Mesenchymal stem cell (in vitro differentiated cells and primary cell): ENCODE data around the gene CNN3.

Experiments
- DNase-seq: peaks from one replicate; pipeline ENCODE4 v3.0.0-alpha.2; 2013
- H2AFZ ChIP-seq: one replicate; pipeline ENCODE4 v1.6.1; 2013; ENCODE audit warnings: low read depth, mild to moderate bottlenecking, control low read depth, inconsistent platforms, low read length, moderate library complexity
- H2AK5ac ChIP-seq: 2 replicates; pipeline ENCODE4 v1.6.1; 2013; ENCODE audit warnings: low read length, moderate library complexity, mild to moderate bottlenecking, inconsistent platforms; ENCODE audit not compliant: severe bottlenecking
- H2BK120ac ChIP-seq: one replicate; pipeline ENCODE4 v1.6.1; 2013; ENCODE audit warnings: low read depth, mild to moderate bottlenecking, inconsistent platforms, low read length, moderate library complexity
- H2BK12ac ChIP-seq, 2 experiments: one replicate each; pipeline ENCODE4 v1.6.1; 2013; ENCODE audit warnings: inconsistent platforms in 2 of 2, low read length in 2 of 2, mild to moderate bottlenecking in 2 of 2, moderate library complexity in 2 of 2, control low read depth in 1 of 2
- H2BK15ac ChIP-seq: one replicate; pipeline ENCODE4 v1.6.1; 2013; ENCODE audit warnings: mild to moderate bottlenecking, low read depth, inconsistent platforms; ENCODE audit not compliant: poor library complexity, severe bottlenecking
- H2BK5ac ChIP-seq: 2 replicates; pipeline ENCODE4 v1.6.1; 2013; ENCODE audit warnings: low read depth, mild to moderate bottlenecking, low read length, control low read depth, inconsistent platforms; ENCODE audit not compliant: poor library complexity, severe bottlenecking
- H3K14ac ChIP-seq, 2 experiments: one replicate each; pipeline ENCODE4 v1.6.1; 2013; ENCODE audit warnings: inconsistent platforms in 2 of 2, low read length in 2 of 2, control low read depth in 1 of 2, mild to moderate bottlenecking in 1 of 2, moderate library complexity in 1 of 2
- H3K18ac ChIP-seq, 2 experiments: one replicate each; pipeline ENCODE4 v1.6.1; 2013; ENCODE audit warnings: inconsistent platforms in 2 of 2, low read length in 2 of 2, control low read depth in 1 of 2, low read depth in 1 of 2, mild to moderate bottlenecking in 1 of 2
- H3K23ac ChIP-seq, 2 experiments: one replicate each; pipeline ENCODE4 v1.6.1; 2013; ENCODE audit warnings: inconsistent platforms in 2 of 2, low read length in 2 of 2, mild to moderate bottlenecking in 2 of 2, moderate library complexity in 2 of 2, control low read depth in 1 of 2
- H3K27ac ChIP-seq: 2 replicates; pipeline ENCODE4 v1.5.1; 2013; ENCODE audit warnings: mild to moderate bottlenecking, moderate library complexity, low read length, control low read depth, inconsistent platforms; ENCODE audit not compliant: poor library complexity, severe bottlenecking
- H3K27me3 ChIP-seq, 2 experiments: 2 replicates each; pipeline versions ENCODE4 v1.6.1 to v1.7.0; 2013; ENCODE audit warnings: low read length in 2 of 2, mild to moderate bottlenecking in 2 of 2, moderate library complexity in 2 of 2, control low read depth in 1 of 2, inconsistent platforms in 1 of 2; ENCODE audit not compliant: control insufficient read depth in 1 of 2, insufficient read depth in 1 of 2
- H3K36me3 ChIP-seq, 2 experiments: 2 replicates each; pipeline versions ENCODE4 v1.6.1 to v1.7.0; 2013; ENCODE audit warnings: low read length in 2 of 2, control low read depth in 1 of 2, inconsistent platforms in 1 of 2, low read depth in 1 of 2, mild to moderate bottlenecking in 1 of 2; ENCODE audit not compliant: insufficient read depth in 2 of 2, control insufficient read depth in 1 of 2
- H3K4ac ChIP-seq, 2 experiments: one replicate each; pipeline ENCODE4 v1.6.1; 2013; ENCODE audit warnings: inconsistent platforms in 2 of 2, low read length in 2 of 2, mild to moderate bottlenecking in 2 of 2, moderate library complexity in 2 of 2, control low read depth in 1 of 2, low read depth in 1 of 2
- H3K4me1 ChIP-seq: 2 replicates; pipeline ENCODE4 v1.6.1; 2013; ENCODE audit warnings: low read depth, low read length, control low read depth; ENCODE audit not compliant: control insufficient read depth, insufficient read depth
- H3K4me2 ChIP-seq: 2 replicates; pipeline ENCODE4 v1.6.1; 2013; ENCODE audit warnings: low read length, mild to moderate bottlenecking, inconsistent platforms; ENCODE audit not compliant: poor library complexity, severe bottlenecking
- H3K4me3 ChIP-seq, 2 experiments: 2 replicates each; pipeline versions ENCODE4 v1.5.1 to v1.7.0; 2013; ENCODE audit warnings: low read length in 2 of 2, mild to moderate bottlenecking in 2 of 2, control low read depth in 1 of 2, low read depth in 1 of 2; ENCODE audit not compliant: insufficient read depth in 1 of 2
- H3K79me1 ChIP-seq: replicated peaks from 2 replicates; pipeline ENCODE4 v1.6.1; 2013; ENCODE audit warnings: mild to moderate bottlenecking, control low read depth, low read length, inconsistent platforms; ENCODE audit not compliant: poor library complexity, severe bottlenecking
- H3K9ac ChIP-seq: 2 replicates; pipeline ENCODE4 v1.7.0; 2013; ENCODE audit warnings: mild to moderate bottlenecking, low read length, moderate library complexity
- H3K9me3 ChIP-seq: 2 replicates; pipeline ENCODE4 v1.7.0; 2013; ENCODE audit warnings: mild to moderate bottlenecking, low read length; ENCODE audit not compliant: control insufficient read depth
- H4K8ac ChIP-seq: one replicate; pipeline ENCODE4 v1.6.1; 2013; ENCODE audit warnings: inconsistent platforms, mild to moderate bottlenecking, low read length, moderate library complexity
- H4K91ac ChIP-seq: one replicate; pipeline ENCODE4 v1.6.1; 2013; ENCODE audit warnings: mild to moderate bottlenecking, low read length, inconsistent platforms
- WGBS: methylation state at CpG from one replicate; pipeline ENCODE4 v1.1.7; 2013; ENCODE audit warnings: mixed read lengths; 5-methylcytosine and 5-hydroxymethylcytosine counted together

Gene CNN3

DNA sequence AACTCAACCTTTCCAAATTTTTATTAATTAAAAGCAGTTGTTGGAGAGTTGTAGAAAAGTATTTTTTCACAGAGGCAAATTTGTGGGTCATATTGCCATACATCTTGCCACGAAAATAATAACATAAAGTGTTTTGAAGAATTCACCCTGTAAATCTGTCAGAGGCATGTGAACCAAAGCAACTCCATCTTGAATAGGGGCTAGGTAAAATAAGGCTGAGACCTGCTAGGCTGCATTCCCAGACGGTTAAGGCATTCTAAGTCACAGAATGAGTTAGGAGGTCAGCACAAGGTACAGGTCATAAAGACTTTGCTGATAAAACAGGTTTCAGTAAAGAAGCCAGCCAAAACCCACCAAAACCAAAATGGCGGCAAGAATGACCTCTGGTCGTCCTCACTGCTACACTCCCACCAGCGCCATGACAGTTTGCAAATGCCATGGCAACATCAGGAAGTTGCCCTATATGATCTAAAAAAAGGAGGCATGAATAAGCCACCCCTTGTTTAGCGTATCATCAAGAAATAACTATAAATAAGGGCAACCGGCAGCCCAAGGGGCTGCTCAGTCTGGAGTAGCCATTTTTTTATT, 4.4 kb upstream of the CNN3 start:
- Histone ChIP-seq H2BK12ac (no peak overlapping the region), H3K9ac (no peak overlapping the region), H3K9me3 (no peaks in the 10 kb centered on the region), H2AFZ (no peak overlapping the region), H4K91ac (no peak overlapping the region), H3K4me2 (no peak overlapping the region), H3K14ac (no peak overlapping the region), H3K18ac (no peak overlapping the region), H2BK120ac (no peak overlapping the region), H2BK5ac (no peak overlapping the region), H3K27me3 (no peaks in the 10 kb centered on the region), H3K23ac (no peak overlapping the region), H3K4me1 (peaks cover 17% of the 10 kb centered on the region), H3K4me3 (no peak overlapping the region), H3K4ac (no peak overlapping the region), H3K36me3 (peaks cover 0 to 3% of the 10 kb centered on the region in 2 experiments), H3K27ac (no peak overlapping the region), H2AK5ac (no peak overlapping the region), H3K79me1 (peaks cover 18% of the 10 kb centered on the region), H4K8ac (no peak overlapping the region), H2BK15ac (no peak overlapping the region)
- WGBS: 97% methylated on average over 7 of the region's 7 CpGs
- DNase-seq: no peak

DNA sequence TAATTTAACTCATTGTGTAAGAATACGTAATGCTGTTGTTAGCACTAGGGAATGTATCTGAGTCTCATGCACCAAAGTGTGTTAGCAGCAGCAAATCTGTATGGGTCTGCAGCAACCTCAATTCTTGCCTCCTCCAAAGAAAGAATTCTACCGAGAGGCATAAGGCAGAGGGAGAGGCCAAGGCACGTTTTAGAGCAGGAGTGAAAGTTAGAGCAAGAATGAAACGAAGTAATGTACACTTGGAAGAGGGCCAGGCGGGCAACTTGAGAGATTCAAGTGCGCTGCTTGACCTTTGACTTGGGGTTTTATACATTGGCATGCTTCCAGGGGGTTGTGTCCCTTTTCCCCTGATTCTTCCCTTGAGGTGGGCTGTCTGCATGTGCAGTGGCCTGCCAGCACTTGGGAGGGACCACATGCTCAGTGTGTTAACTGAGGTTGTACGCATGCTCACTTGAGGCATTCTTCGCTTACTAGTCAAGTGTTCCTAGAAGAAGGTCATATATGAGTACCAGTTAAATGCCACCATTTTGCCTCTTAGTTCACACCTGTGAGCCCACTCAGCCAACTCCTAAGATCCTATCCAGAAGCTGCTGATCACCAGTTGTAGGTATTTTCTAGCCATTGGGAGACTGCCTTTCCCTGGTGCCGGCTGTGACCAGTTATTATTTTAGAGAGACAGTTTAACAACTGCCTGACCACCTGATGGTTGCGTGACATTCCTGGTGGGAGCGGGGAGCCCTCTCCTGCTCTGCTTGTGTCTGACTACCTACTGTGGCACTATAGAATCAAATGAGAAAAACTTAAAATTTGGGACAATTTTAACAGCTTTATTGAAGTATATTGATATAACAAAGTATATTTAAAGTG, 2.7 kb upstream of the CNN3 start:
- Histone ChIP-seq H3K9me3 (no peaks in the 10 kb centered on the region), H2AFZ (no peak overlapping the region), H3K27ac (no peak overlapping the region), H3K36me3 (peaks cover 0 to 3% of the 10 kb centered on the region in 2 experiments), H2BK120ac (no peak overlapping the region), H3K4me1 (peaks cover 12% of the 10 kb centered on the region), H2BK15ac (no peak overlapping the region), H3K18ac (peak overlapping the region in 1 of 2 experiments; percentile 75), H4K8ac (peak overlapping the region; percentile 12), H3K23ac (peak overlapping the region in 1 of 2 experiments; percentile 64), H3K79me1 (peaks cover 18% of the 10 kb centered on the region), H3K27me3 (no peaks in the 10 kb centered on the region), H2BK12ac (peak overlapping the region in 1 of 2 experiments; percentile 45), H3K9ac (no peak overlapping the region), H3K14ac (no peak overlapping the region), H3K4me3 (peak overlapping the region in 1 of 2 experiments; percentile 83), H3K4me2 (no peak overlapping the region), H2AK5ac (no peak overlapping the region), H2BK5ac (no peak overlapping the region), H3K4ac (peak overlapping the region in 1 of 2 experiments; percentile 11), H4K91ac (no peak overlapping the region)
- 72% methylated on average over 9 of the region's 11 CpGs for WGBS
- DNase-seq: peak; percentile 57

DNA sequence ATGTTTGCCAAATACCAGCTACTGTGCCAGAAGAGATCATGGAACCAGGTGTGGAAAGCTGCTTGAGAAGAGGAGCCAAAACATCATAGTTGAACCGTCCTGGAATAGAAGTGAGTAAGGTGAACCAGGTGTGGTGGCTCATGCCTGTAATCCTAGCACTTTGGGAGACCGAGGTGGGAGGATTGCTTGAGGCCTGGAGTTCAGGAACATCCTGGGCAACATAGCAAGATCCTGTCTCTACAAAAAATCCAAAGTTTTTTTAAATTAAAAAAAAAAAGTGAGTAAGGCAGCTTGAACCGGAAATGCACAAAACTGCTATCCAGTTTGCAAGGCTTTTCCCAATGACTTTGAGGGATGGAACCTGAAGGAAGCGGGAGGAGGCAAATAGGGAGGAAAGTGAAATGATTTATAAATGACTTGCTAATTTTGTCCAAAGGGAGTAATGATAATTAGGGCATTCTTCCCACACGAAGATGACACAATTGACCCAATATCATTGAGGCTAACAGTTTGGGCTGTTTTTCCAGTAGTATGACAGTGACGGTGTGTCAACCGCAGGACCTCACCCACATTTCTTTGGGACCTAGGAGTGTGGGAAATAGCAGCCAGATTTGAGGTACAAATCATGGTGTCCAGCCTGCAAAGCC, 1.5 kb upstream of the CNN3 start:
- H4K91ac ChIP-seq: peak overlapping the region; percentile 19
- H3K4me3 ChIP-seq: peak overlapping the region in 1 of 2 experiments; percentile 83
- peak overlapping the region; percentile 50 for H3K4me2 ChIP-seq
- H3K9ac ChIP-seq: peak overlapping the region; percentile 87
- peak overlapping the region in 1 of 2 experiments; percentile 4 for H3K4ac ChIP-seq
- peak overlapping the region; percentile 7 to 14 for H3K18ac ChIP-seq
- no peak overlapping the region for H2AFZ ChIP-seq
- no peaks in the 10 kb centered on the region for H3K27me3 ChIP-seq
- peaks cover 19% of the 10 kb centered on the region for H3K4me1 ChIP-seq
- no peak overlapping the region for H2BK120ac ChIP-seq
- H3K9me3 ChIP-seq: no peaks in the 10 kb centered on the region
- DNase-seq: no peak
- 88% methylated on average over 7 of the region's 7 CpGs for WGBS
- peak overlapping the region; percentile 25 for H2AK5ac ChIP-seq
- H3K36me3 ChIP-seq: peaks cover 0 to 3% of the 10 kb centered on the region in 2 experiments
- H3K79me1 ChIP-seq: peaks cover 17% of the 10 kb centered on the region
- H2BK15ac ChIP-seq: no peak overlapping the region
- H3K14ac ChIP-seq: no peak overlapping the region
- H2BK5ac ChIP-seq: no peak overlapping the region
- H4K8ac ChIP-seq: peak overlapping the region; percentile 5
- H3K23ac ChIP-seq: no peak overlapping the region
- peak overlapping the region in 1 of 2 experiments; percentile 56 for H2BK12ac ChIP-seq
- H3K27ac ChIP-seq: no peak overlapping the region
